Adrenal gland (tissue), 5 donors: ENCODE results near the gene SMIM1.

Source experiments
- POLR2A ChIP-seq, 2 donors: fragments of 450-650 bp; IDR thresholded peaks; one replicate each; pipeline ENCODE4 v1.6.1; 2017; ENCODE audit warnings: antibody characterized with exemption in 2 of 2, mild to moderate bottlenecking in 2 of 2, moderate library complexity in 1 of 2
- TF ChIP-seq, protein P1 (sequence below), 6 experiments: fragments of 450-650 bp in 4 of 6; fragments of 200-600 bp in 2 of 6; sonication (generic) in 1 of 6; IDR thresholded peaks; 1 replicate in 5 of 6; 2 replicates in 1 of 6; pipeline versions ENCODE4 v1.5.1 to v1.8.0; 2016 to 2021; ENCODE audit warnings: antibody characterized with exemption in 6 of 6, mild to moderate bottlenecking in 2 of 6, moderate library complexity in 1 of 6
- donor health status: DM: no; HTN: no; CAD: no.

DNA sequence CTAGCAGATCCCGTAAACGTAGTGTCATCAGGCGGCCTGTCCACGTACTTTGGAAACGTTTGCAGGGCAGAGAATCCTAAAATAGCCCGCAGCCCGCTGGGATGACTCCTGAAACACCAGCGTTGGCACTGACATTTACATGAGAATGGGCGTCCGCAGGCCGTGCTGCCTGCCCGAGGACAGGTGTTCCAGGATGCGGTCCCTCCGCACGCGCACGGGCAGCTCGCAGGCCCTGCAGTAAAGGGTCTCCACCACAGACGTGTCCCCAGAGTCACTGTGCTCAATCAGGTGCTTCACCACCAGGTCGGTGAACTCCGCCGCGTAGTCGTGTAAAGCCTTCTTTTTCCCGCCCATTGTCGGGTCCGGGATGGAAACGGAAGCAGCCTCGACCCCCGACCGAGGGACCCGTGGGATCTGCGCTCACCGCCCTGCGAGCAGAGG lies 26.1 kb upstream of the SMIM1 start:
- TF ChIP-seq, protein P1, sequence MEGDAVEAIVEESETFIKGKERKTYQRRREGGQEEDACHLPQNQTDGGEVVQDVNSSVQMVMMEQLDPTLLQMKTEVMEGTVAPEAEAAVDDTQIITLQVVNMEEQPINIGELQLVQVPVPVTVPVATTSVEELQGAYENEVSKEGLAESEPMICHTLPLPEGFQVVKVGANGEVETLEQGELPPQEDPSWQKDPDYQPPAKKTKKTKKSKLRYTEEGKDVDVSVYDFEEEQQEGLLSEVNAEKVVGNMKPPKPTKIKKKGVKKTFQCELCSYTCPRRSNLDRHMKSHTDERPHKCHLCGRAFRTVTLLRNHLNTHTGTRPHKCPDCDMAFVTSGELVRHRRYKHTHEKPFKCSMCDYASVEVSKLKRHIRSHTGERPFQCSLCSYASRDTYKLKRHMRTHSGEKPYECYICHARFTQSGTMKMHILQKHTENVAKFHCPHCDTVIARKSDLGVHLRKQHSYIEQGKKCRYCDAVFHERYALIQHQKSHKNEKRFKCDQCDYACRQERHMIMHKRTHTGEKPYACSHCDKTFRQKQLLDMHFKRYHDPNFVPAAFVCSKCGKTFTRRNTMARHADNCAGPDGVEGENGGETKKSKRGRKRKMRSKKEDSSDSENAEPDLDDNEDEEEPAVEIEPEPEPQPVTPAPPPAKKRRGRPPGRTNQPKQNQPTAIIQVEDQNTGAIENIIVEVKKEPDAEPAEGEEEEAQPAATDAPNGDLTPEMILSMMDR (IDR thresholded peaks at IDR 0.05), result no peak
- TF ChIP-seq POLR2A (IDR thresholded peaks at IDR 0.05), result no peak
